T-helper 1 cell treated with Interleukin-12 subunit alpha and Interleukin-12 subunit beta and Interleukin-4 antibody, amounts not matched to agents 30 ng/mL and 1 ng/mL, for 36 hours (primary cell): Measurements from ENCODE around the gene ESYT2. TPM values are rescaled to one million over a fixed set of nuclear protein-coding genes. Genes with fewer than 3 reads are reported as not detected.
"Not testable (repeated sequence)": the region's sequence is repeated elsewhere in the genome, so short reads cannot be mapped to it uniquely, and the experiment has no call there.

ENCODE experiments used
- intact Hi-C: fragments of 100-400 bp; cut with micrococcal nuclease; formaldehyde crosslinking; loops from one replicate; pipeline ENCODE4 v1.15.1; 2024
- total RNA-seq: library from RNA; stranded (reverse); gene quantifications from 2 replicates; pipeline ENCODE4 v1.2.3, GENCODE V29; 2022

ESYT2 gene
- total RNA-seq, 1 donor from 2014 or later, result 86.3 TPM

DNA sequence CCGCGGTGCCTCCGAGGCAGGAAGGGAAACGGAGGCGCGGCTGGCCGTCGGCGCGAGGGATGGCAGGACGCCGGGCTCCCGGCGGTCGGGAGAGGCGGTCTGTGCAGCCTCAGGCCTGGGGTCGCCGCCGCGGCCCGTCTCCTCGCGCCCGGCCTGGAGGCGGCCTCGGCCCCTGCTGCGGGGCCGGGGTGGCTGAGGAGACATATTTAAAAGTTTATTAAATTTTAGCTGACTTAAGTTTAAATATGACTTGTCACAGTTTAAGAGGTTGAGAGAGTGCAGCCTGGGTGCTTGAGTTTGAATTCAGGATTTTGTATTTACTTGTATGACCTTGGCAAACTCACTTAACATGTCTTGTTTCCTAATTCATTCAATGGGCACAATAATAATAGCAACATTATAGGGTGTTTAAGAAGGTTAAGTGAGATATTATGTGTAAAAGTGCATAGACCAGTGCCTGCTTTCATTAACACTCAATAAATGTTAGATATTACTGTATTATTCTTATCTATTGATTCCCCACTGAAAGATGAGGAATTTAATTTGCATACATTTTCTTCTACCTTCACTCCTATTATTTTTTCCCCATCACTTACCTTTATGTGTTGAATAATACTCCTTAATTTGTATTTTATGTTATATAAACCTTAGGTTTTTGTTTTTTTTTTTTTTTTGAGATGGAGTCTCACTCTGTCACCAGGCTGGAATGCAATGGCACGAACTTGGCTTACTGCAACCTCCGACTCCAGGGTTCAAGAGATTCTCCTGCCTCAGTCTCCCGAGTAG lies 27.8 kb upstream of the ESYT2 start:
- intact Hi-C loops, result loop anchor here (1.0 to 5.0 kb wide), 8 partner anchors 7 to 340 kb away; partner anchors contain the start of genes ESYT2 and NCAPG2

- intact Hi-C loops, result loop anchor here (5.0 kb wide), 1 partner anchor 343 kb away; no protein-coding TSS in a partner anchor
These were observed 25.4 kb upstream of the ESYT2 start for GRCh38 chr7:158854681-158855081.

GRCh38 chr7:158850545-158851102 lies 21.3 kb upstream of the ESYT2 start:
- intact Hi-C loops, result no loop called here

DNA sequence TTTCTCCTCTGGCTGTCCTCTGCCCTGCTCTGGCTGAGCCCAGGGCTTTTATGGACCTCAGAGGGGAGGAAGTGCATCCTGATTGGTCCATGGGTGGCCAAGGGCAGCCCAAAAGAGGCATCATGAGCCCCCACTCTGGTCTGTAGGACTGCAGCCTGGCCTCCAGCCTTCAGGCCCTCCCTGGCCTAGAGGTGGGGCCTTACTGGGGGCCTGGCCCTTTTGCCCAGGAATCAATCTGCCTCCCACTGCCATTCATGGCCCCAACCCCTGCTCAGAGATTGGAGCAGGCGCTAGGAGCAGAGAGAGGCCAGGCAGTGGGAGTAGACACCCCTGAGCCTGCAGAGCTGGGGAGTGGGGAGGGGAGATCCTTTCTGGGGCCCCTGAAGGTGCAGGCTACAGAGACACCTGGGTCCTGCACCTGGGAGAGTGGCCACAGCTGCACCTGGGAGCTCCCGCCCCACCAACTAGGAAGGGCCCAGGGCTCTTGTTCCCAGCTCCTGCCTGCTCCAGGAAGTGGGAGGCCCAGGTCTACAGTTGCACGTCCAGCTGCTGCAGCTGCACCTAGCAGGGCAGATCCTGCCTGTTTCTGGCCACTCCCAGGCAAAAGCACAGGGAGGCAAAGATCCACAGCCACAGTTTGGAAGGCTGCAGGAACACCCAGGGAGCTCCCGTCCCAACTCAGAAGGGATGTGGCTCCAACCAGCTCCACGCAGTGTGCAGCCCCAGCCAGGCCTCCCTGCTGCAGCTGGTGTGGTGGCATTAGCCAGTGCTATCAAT lies 20.6 kb upstream of the ESYT2 start:
- intact Hi-C loops, result no loop called here

GRCh38 chr7:158849442-158849767 lies 20.1 kb upstream of the ESYT2 start:
- intact Hi-C loops, result no loop called here

DNA sequence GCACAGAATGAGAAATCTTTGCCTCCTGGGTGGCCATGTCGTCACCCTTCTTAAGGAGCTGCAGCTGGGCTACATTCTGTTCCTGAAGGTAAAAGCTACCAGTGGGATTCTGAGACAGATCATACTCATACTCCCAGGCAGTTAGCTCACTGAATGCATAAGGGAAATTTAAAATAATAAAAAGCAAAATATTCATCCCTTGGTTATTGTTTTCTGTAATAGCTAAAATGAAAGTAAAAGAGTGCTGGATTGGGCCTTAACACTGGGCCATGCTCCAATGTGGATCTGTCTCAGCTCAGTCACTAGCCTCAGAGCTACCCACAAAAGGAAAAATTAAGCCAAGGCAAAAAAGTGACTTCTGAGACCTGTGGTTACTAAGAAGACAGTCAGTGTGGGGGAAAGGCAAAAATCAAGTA lies 18.1 kb upstream of the ESYT2 start:
- intact Hi-C loops, result loop anchor here (1.0 kb wide), 2 partner anchors 9 to 17 kb away; partner anchors contain the start of gene DYNC2I1

DNA sequence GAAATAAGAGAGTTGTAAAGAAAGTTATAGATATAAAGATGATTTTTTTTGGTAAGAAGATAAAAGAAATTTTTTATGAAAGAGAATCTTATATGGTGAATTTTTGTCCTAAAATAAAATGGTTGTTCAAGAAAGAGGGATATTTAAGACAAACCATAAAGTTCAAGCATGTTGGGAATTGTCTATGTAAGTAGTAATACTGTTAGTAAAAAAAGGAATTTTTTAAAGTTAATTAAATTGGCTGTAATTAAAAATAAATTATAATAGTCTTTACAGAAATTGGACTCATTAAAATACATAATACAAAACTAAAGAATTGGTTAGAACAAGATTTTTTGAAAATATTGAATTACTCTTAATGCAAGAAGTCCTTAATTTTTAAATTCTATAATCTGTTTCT lies 17.0 kb upstream of the ESYT2 start:
- intact Hi-C loops, result no loop called here

DNA sequence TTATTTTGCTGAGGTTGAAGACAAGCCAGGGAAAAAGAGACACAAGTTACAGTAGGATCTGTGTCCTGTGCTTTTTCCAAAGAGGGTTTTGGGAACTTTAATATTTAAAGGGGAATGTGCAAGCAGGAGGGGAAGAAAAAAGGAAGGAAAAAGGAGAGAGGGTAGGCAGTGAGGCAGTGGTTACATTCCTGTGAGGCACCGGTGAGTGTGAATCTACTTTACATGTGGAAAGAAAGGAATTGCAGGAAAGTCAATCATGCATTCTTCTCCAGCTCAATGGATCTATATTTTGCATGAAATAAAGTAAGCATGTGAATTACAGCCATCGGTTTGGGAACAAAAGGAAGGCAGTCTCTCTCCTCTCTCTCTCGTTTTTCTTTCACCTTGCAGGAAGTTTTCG lies 14.5 kb upstream of the ESYT2 start:
- intact Hi-C loops, result no loop called here

DNA sequence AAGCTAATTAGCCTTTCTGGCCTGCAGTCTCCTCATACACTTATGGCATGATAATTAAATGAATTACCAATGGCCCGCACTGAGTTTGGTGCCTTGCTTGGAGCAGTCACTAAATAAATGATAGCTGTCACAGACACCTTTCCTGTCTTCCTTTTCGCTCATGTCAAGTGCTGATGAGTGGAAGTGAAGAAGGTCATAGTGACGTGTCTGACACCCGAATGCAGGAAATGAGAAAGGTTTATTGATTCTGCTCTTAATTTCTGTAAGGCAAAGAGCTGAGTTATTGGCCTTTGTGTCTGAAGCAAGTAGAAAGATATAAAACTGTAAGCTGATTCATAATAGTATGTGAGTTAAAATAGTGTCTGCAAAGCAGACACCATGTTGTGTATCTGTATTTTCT lies 13.2 kb upstream of the ESYT2 start:
- intact Hi-C loops, result no loop called here

GRCh38 chr7:158840604-158841003 lies 11.3 kb upstream of the ESYT2 start:
- intact Hi-C loops, result no loop called here

DNA sequence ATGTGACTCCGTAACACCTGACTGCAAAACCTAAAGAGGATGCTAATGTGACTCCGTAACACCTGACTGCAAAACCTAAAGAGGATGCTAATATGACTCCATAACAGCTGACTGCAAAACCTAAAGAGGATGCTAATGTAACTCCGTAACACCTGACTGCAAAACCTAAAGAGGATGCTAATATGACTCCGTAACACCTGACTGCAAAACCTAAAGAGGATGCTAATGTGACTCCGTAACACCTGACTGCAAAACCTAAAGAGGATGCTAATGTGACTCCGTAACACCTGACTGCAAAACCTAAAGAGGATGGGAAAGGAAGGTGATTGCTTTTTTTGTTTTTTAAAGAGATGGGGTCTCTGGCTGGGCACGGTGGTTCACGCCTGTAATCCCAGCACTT lies 9.9 kb upstream of the ESYT2 start:
- intact Hi-C loops, result not testable (repeated sequence)

DNA sequence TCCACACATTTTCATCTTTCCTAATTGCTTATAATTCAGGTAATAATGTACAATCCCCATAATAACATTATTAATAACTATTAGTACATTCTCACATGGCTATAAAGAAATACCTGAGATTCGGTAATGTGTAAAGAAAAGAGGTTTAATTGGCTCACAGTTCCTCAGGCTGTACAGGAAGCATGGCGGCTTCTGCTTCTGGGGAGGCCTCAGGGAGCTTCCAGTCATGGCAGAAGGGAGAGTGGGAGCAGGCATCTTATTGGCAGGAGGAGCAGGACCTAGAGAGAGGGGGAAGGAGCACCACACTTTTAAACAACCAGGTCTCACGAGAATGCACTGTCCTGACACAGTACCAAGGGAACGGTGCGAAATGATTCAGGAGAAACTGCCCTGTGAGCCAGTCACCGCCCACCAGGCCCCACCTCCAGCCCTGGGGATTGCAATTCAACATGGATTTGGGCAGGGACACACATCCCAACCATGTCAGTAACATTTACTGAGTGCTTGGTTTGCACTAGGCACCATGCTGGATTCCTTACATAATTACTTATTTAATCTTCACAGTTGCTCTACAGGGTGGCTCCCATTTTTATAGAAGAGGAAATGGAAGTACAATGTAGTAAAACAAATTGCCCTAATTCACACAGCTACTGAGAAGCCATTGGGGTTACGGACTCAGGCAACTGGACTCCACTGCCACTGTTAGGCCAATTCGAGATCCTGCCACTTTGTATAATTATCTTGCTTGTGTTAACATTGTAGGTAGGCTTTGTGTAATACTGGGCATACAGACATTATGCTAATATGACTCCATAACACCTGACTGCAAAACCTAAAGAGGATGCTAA lies 8.7 kb upstream of the ESYT2 start:
- intact Hi-C loops, result no loop called here

DNA sequence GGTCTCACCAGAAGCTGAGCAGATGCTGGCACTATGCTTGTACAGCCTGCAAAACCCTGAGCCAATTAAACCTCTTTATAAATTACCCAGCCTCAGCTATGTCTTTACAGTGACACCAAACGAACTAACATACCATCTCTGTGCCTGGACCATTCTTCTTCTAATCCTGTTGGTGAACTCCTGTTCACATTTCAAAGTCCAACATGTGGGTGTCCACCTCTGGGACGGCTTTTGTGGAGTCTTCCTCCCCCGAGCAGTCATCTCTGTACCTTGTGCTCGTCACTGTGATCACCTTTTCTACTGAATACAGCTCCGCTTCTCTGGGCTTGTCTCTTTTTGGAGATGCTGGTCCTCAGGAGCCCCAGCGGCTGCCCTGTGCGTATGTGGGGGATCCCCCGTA lies 7.4 kb upstream of the ESYT2 start:
- intact Hi-C loops, result no loop called here

DNA sequence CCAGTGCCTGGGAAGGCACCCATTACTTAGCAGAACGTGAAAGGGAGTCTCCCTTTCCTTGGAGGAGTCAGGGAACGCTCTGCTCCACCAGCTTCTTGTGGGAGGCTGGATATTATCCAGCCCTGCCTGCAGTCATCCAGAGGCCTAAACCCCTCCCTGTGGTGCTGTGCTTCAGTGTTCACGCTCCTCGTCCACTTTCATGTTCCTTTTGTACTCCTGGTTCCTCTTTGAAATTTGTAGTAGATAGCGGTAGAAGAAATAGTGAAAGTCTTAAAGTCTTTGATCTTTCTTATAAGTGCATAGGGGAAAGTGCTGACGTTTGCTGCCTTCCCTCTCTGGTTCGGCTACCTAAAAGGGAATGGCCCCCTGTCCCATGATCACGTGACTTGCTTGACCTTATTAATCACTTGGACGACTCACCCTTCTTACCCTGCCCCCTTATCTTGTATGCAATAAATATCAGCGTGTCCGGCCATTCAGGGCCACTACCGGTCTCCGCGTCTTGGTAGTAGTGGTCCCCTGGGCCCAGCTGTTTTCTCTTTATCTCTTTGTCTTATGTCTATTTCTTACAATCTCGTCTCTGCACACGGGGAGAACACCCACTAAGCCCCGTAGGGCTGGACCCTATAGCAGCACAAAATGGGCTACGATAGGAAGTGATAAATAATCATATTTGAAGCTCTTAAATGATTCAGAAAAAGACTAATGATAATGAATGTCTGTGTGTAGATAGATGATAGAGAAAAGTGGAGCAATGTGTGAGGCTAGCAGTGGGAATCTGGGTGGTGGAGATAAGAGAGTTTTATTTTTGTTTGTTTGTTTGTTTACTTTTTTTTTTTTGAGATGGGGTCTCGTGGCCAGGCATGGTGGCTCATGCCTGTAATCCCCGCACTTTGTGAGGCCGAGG lies 5.8 kb upstream of the ESYT2 start:
- intact Hi-C loops, result no loop called here

DNA sequence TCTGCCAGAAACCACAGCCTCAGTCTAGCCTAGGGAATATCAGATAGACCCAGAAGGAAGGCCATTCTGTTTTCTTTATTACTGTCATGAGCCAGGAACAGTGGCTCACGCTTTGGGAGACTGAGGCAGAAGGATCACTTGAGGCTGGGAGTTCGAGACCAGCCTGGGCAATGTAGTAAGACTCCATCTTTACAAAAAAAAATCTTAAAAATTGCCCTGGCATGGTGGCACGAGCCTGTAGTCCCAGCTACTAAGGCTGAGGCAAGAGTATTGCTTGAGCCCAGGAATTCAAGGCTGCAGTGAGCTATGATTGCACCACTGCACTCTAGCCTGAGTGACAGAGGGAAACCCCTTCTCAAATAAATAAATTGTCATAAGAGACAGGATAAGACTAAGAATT lies 3.7 kb upstream of the ESYT2 start:
- intact Hi-C loops, result no loop called here

DNA sequence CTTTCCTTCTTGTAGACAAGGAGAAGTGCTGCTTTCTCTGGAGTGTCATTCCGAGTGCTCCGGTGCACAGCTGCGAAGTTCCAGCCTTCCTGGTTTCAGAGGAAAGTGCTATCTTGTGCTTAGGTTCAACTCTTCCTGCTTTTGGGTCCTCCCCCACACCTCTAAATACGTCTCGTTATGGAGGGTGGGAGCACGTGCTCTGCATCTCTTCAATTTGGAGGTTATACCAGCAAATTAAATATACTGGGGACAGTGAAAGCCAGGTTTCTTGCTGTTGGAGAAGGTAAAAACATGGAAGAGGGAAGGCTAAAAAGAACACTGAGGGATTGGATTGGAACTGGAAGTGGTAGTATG lies 2.4 kb upstream of the ESYT2 start:
- intact Hi-C loops, result no loop called here

DNA sequence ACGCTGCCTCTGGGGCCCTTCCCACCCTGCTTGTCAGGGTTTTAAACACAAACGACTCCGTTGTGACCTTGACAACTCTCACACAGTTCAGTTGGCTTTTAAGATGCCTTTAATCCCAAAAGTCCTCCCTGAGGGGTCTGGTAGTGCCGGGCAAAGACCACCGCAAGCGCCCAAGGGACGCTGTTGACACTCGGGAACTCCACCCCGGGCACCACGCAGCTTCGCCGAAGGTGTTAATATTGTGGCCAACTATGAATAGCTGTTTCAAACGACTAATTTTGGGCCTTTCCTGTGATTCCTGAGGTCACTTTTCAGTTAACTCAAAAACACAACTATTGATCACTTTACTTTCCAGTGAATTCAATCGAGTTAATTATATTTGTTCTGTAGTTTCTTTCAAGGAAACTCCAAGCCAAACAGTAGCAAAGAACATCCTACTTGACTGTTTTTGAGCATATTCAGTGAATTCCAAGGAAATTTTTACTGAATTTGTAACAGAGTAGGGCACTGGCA lies 958 bp upstream of the ESYT2 start:
- intact Hi-C loops, result loop anchor here (1.0 kb wide), 2 partner anchors 17 to 33 kb away; no protein-coding TSS in a partner anchor

- intact Hi-C loops, result loop anchor here (1.0 to 10.0 kb wide), 7 partner anchors 11 to 1494 kb away; partner anchors contain the start of genes DNAJB6, DYNC2I1 and NCAPG2
These were observed 328 bp downstream of the ESYT2 start for GRCh38 chr7:158829021-158829341.

DNA sequence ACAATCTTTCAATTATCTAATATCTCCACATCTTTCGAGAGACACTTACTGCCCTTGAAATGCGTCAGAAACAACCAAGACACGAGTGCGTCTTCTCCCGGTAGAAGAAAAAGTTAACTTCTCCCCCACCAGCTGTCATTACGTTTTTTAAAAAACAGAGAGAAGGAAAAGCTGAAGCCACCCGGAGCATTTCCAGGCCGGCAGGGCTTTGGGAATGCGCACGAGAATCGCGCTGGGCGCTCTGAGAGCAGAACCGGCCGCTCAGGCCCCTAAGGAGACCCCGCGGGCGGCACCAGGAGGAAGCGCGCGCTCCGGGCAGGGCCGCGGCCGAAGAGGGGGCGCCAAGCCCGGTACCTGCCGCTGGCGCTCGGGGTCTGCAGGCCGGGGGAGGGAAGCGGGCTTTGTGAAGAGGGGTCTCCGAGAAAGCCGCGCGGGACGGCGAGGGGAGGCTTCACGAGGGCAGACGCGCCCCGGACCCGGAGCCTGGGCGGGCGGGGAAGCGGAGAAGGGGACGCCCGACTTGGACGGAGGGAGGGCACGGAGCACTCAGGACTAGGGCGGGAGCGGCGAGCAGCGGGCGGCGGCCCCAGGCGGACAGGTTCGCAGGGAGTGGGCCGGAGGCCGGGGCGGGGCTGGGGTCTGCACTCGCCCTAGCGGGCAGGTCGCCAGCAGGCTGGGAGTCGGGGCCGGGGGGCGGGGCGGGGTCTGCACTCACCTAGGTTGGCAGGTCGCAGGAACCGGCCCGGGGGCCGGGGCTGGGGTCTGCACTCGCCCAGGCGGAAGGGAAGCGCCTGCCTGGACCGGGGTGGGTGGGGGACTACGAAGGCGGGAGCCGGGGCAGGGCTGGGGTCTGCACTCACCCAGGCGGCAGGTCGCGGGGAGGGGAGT lies 932 bp downstream of the ESYT2 start:
- intact Hi-C loops, result loop anchor here (1.0 to 10.0 kb wide), 7 partner anchors 10 to 1494 kb away; partner anchors contain the start of genes DNAJB6, DYNC2I1 and NCAPG2
